Endothelial cell of umbilical vein (primary cell): ENCODE data around the gene RASGEF1C.

Source experiments
- CTCF ChIP-seq, 2 donors: IDR thresholded peaks; 1 replicate in 1 of 2; 2 replicates in 1 of 2; pipeline ENCODE4 v1.5.1; 2011; ENCODE audit warnings: low read length in 2 of 2, mild to moderate bottlenecking in 2 of 2, moderate library complexity in 2 of 2, control low read depth in 1 of 2, inconsistent platforms in 1 of 2, low read depth in 1 of 2; ENCODE audit not compliant: insufficient read depth in 1 of 2; ENCODE audit errors: extremely low read depth in 1 of 2
- EZH2 ChIP-seq: IDR thresholded peaks from 2 replicates; pipeline ENCODE4 v1.6.1; 2012; ENCODE audit warnings: borderline replicate concordance, low read depth, mild to moderate bottlenecking, moderate library complexity, low read length, inconsistent platforms; ENCODE audit not compliant: severe bottlenecking
- GATA2 ChIP-seq: IDR thresholded peaks from 2 replicates; pipeline ENCODE4 v1.7.0; 2011; ENCODE audit warnings: low read depth, mild to moderate bottlenecking, moderate library complexity, mixed read lengths, low read length; ENCODE audit not compliant: insufficient read length, insufficient read depth
- JUN ChIP-seq: IDR thresholded peaks from 2 replicates; pipeline ENCODE4 v1.6.1; 2011; ENCODE audit warnings: borderline replicate concordance, low read depth; ENCODE audit not compliant: insufficient read length, insufficient read depth
- MAX ChIP-seq: IDR thresholded peaks from 2 replicates; pipeline ENCODE4 v1.6.1; 2011; ENCODE audit not compliant: insufficient read depth, insufficient read length
- MYC ChIP-seq: IDR thresholded peaks from one replicate; pipeline ENCODE4 v1.6.1; 2011; ENCODE audit warnings: mild to moderate bottlenecking, low read depth, low read length
- POLR2A ChIP-seq: IDR thresholded peaks from 2 replicates; pipeline ENCODE4 v1.6.1; 2012; ENCODE audit warnings: low read depth, mild to moderate bottlenecking, control low read depth, low read length
- POLR2AphosphoS5 ChIP-seq: IDR thresholded peaks from 2 replicates; pipeline ENCODE4 v1.6.1; 2012; ENCODE audit warnings: low read depth, mild to moderate bottlenecking, control low read depth, low read length, moderate library complexity; ENCODE audit not compliant: insufficient read depth

GRCh38 chr5:180098991-180099732 is 109.8 kb downstream of the RASGEF1C start:
- TF ChIP-seq CTCF (IDR thresholded peaks at IDR 0.05; ENCODE audit: extremely low read depth in 1 of 2, insufficient read depth in 1 of 2, low read depth in 1 of 2, low read length in 2 of 2) (no peak), JUN (no peak), POLR2AphosphoS5 (no peak), EZH2 (no peak), POLR2A (no peak), MAX (no peak), MYC (no peak), GATA2 (no peak)
